Activated CD8-positive, alpha-beta T cell treated with anti-CD3 and anti-CD28 coated beads, Interleukin-2, amount 10 ng/mL, durations not matched to agents 7 days and 5 days (primary cell): Measurements from ENCODE around the gene LCLAT1. TPM values are rescaled to one million over a fixed set of nuclear protein-coding genes. Genes with fewer than 3 reads are reported as not detected.

Experiments used
- ATAC-seq: fragments of 150-1000 bp; cut with Tn5 transposase; one replicate; pipeline ENCODE4 v1.10.0; 2021; ENCODE audit warnings: moderate library complexity
- CTCF ChIA-PET: fragments of 350-600 bp; sonication (Branson Sonifier 250); formaldehyde crosslinking; loops from one replicate; lab custom pipeline; 2021; ENCODE audit warnings: antibody characterized with exemption; lab: Charles Lee
- POLR2A ChIA-PET: fragments of 350-600 bp; sonication (Branson Sonifier 250); formaldehyde crosslinking; loops from one replicate; lab custom pipeline; 2021; ENCODE audit warnings: antibody characterized with exemption; lab: Charles Lee
- DNase-seq: peaks from one replicate; pipeline ENCODE4 v3.0.0-alpha.2; 2020
- H3K27ac Mint-ChIP-seq: one replicate; pipeline ENCODE4 v1.8.0; 2021; ENCODE audit warnings: mild to moderate bottlenecking, mixed read lengths
- H3K27me3 Mint-ChIP-seq: one replicate; pipeline ENCODE4 v1.8.0; 2021; ENCODE audit warnings: low read depth, mixed read lengths
- H3K36me3 Mint-ChIP-seq: one replicate; pipeline ENCODE4 v1.8.0; 2021; ENCODE audit warnings: low read depth, mixed read lengths
- H3K4me1 Mint-ChIP-seq: one replicate; pipeline ENCODE4 v1.8.0; 2021; ENCODE audit warnings: low read depth, mixed read lengths
- H3K4me3 Mint-ChIP-seq: one replicate; pipeline ENCODE4 v1.8.0; 2021; ENCODE audit warnings: mild to moderate bottlenecking, mixed read lengths
- H3K9me3 Mint-ChIP-seq: one replicate; pipeline ENCODE4 v1.8.0; 2022; ENCODE audit warnings: mixed read lengths; ENCODE audit not compliant: insufficient read depth
- total RNA-seq, 2 experiments: library from RNA; stranded (reverse); gene quantifications; one replicate each; pipeline ENCODE4 v1.2.3, GENCODE V29; 2021

The LCLAT1 gene
- total RNA-seq, 2 experiments from 2014 or later, result 25.1 to 25.3 TPM

GRCh38 chr2:30530346-30530745, 83.3 kb downstream of the LCLAT1 start:
- no peak overlapping the region for H3K4me3 Mint-ChIP-seq
- no peaks in the 10 kb centered on the region for H3K27me3 Mint-ChIP-seq
- H3K27ac Mint-ChIP-seq, result no peak overlapping the region
- CTCF ChIA-PET, result no interaction called here
- DNase-seq (no peak), ATAC-seq (no peak)
- POLR2A ChIA-PET, result no interaction called here
- no peaks in the 10 kb centered on the region for H3K4me1 Mint-ChIP-seq
- H3K9me3 Mint-ChIP-seq, result peaks cover 7% of the 10 kb centered on the region
- peaks cover 37% of the 10 kb centered on the region for H3K36me3 Mint-ChIP-seq

DNA sequence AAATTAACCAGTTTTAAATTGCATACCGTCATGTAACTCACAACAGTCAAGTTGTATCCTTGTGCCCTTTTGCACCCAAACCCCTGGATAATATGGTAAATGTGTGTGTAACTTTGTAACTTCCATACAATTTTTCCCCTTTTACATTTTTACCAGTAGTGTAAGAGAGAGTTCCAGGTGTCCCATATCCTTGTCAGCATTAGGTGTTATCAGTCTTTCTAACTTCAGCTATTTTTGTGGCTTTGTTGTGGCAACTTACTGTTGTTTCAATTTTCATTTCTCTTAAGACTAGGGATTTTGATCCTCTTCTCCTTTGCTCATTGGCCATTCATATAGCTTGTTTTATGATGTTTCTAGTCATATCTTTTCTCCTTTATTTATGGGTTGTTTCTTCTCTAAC, 94.6 kb downstream of the LCLAT1 start:
- POLR2A ChIA-PET, result interaction anchor here (0.6 kb wide), 1 partner anchor 1994 kb away, joined by 3 read pairs; no protein-coding TSS in a partner anchor
- H3K4me1 Mint-ChIP-seq, result peaks cover 9% of the 10 kb centered on the region
- H3K9me3 Mint-ChIP-seq, result peaks cover 1% of the 10 kb centered on the region
- no peak overlapping the region for H3K27ac Mint-ChIP-seq
- ATAC-seq (no peak), DNase-seq (no peak)
- H3K36me3 Mint-ChIP-seq, result peaks cover 25% of the 10 kb centered on the region
- no peaks in the 10 kb centered on the region for H3K27me3 Mint-ChIP-seq
- CTCF ChIA-PET, result interaction anchor here (0.6 to 1.0 kb wide), 2 partner anchors 333 to 377 kb away, joined by 3 to 4 read pairs; no protein-coding TSS in a partner anchor
- no peak overlapping the region for H3K4me3 Mint-ChIP-seq

GRCh38 chr2:30545875-30546274, 98.8 kb downstream of the LCLAT1 start:
- no peaks in the 10 kb centered on the region for H3K9me3 Mint-ChIP-seq
- DNase-seq (no peak), ATAC-seq (no peak)
- H3K4me1 Mint-ChIP-seq, result peaks cover 9% of the 10 kb centered on the region
- peaks cover 12% of the 10 kb centered on the region for H3K36me3 Mint-ChIP-seq
- POLR2A ChIA-PET, result no interaction called here
- H3K27me3 Mint-ChIP-seq, result no peaks in the 10 kb centered on the region
- H3K4me3 Mint-ChIP-seq, result no peak overlapping the region
- no peak overlapping the region for H3K27ac Mint-ChIP-seq
- CTCF ChIA-PET, result interaction anchor here (1.3 kb wide), 1 partner anchor 166 kb away, joined by 3 read pairs; no protein-coding TSS in a partner anchor

GRCh38 chr2:30548386-30548785, 101.3 kb downstream of the LCLAT1 start:
- no peak for DNase-seq
- no peaks in the 10 kb centered on the region for H3K4me1 Mint-ChIP-seq
- no peaks in the 10 kb centered on the region for H3K9me3 Mint-ChIP-seq
- H3K36me3 Mint-ChIP-seq, result peaks cover 4% of the 10 kb centered on the region
- CTCF ChIA-PET, result interaction anchor here (0.8 to 1.6 kb wide), 2 partner anchors 163 to 400 kb away, joined by 3 to 5 read pairs; no protein-coding TSS in a partner anchor
- no peak for ATAC-seq
- H3K27me3 Mint-ChIP-seq, result no peaks in the 10 kb centered on the region
- POLR2A ChIA-PET, result no interaction called here
- H3K4me3 Mint-ChIP-seq, result no peak overlapping the region
- no peak overlapping the region for H3K27ac Mint-ChIP-seq

DNA sequence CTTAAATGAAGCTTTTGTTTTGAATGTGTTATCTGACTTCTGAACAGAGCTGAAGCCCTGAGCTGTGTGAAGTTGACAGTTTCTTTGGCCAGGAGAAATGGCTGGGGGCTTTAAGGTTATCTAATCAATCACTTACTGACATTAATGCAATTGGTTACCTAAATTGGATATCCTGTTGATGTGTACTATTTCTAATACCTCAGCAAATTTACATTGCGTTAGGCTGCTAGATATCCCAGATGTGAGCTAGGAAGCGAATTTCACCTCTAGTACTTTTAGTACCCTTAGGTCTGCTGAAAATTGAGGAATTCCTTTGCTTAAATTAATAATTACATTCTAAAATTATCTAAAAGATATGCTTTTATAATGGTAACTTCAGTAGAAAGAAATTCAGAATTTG, 102.0 kb downstream of the LCLAT1 start:
- CTCF ChIA-PET, result interaction anchor here (0.8 to 1.6 kb wide), 2 partner anchors 163 to 401 kb away, joined by 3 to 5 read pairs; no protein-coding TSS in a partner anchor
- Mint-ChIP-seq H3K27me3 (no peaks in the 10 kb centered on the region), H3K4me1 (no peaks in the 10 kb centered on the region), H3K36me3 (peaks cover 4% of the 10 kb centered on the region), H3K27ac (no peak overlapping the region), H3K9me3 (no peaks in the 10 kb centered on the region), H3K4me3 (no peak overlapping the region)
- ATAC-seq (no peak), DNase-seq (no peak)
- POLR2A ChIA-PET, result no interaction called here

DNA sequence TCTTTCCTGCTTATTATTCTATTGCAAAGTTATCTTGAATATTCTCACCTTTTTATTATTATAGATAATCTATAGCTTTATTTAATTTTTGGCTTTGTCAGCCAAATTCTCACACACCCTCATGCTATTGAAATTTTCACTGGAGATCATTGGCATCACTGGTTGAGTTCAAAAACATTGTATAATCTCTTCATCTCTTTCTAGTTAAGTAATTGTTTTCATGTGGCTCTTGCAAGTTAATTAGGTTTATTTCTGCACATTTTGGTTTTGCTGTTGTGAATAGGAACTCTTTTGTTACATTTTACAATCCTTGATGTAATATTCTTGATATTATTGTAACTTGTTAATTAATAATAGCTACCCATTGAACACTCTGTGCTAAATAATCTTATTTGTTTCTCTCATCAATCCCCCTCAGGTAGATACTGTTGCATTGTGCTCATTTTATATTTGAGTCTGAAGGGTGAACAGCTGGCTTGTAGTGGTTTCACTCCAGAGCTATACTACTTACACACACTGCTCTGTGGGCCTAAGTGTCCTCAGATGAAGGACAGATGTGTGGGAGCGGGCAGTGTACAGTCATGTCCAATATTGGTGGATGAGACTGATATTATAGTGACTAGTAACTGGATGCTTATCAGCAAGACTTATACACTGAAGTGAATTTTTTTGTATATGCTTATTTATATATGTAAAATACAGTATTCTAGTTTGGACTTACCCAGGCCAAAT, 112.7 kb downstream of the LCLAT1 start:
- DNase-seq (no peak), ATAC-seq (no peak)
- H3K36me3 Mint-ChIP-seq, result peaks cover 13% of the 10 kb centered on the region
- H3K27me3 Mint-ChIP-seq, result no peaks in the 10 kb centered on the region
- H3K4me3 Mint-ChIP-seq, result no peak overlapping the region
- ChIA-PET POLR2A (interaction anchor here (1.2 kb wide), 1 partner anchor 332 kb away, joined by 4 read pairs; no protein-coding TSS in a partner anchor), CTCF (no interaction called here)
- no peaks in the 10 kb centered on the region for H3K4me1 Mint-ChIP-seq
- no peak overlapping the region for H3K27ac Mint-ChIP-seq
- no peaks in the 10 kb centered on the region for H3K9me3 Mint-ChIP-seq

- DNase-seq, result no peak
- ChIA-PET CTCF (interaction anchor here (0.8 kb wide), 1 partner anchor 18 kb away, joined by 3 read pairs; no protein-coding TSS in a partner anchor), POLR2A (no interaction called here)
- no peaks in the 10 kb centered on the region for H3K9me3 Mint-ChIP-seq
- no peak overlapping the region for H3K4me3 Mint-ChIP-seq
- ATAC-seq, result no peak
- H3K36me3 Mint-ChIP-seq, result peaks cover 13% of the 10 kb centered on the region
- H3K27ac Mint-ChIP-seq, result no peak overlapping the region
- H3K4me1 Mint-ChIP-seq, result no peaks in the 10 kb centered on the region
- no peaks in the 10 kb centered on the region for H3K27me3 Mint-ChIP-seq
Measured at GRCh38 chr2:30561349-30561748, 114.3 kb downstream of the LCLAT1 start.

DNA sequence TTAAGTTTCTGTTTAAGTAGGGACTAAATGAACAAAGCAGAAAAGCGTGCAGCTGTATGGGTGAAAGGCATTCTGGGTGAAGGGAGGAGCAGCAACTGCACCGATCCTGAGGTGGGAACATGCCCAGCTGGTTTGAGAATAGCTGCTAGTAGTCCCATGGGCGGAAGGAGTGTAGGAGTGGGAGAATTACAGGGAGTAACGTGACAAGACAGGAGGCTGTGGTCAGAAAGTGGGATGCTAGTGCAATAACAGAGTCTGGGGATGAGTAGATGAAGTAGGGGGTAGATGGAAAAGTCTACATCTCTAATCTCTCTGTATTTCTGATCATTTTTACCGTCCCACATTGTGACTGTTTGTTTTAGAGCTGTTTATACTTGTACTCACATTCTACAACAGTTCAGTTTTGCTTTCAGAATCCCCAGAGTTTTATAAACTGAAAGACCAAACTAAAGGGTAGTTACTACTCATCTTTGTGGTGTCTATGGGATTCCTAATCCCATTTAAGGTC, 118.9 kb downstream of the LCLAT1 start:
- Mint-ChIP-seq H3K27ac (no peak overlapping the region), H3K4me3 (no peak overlapping the region), H3K4me1 (no peaks in the 10 kb centered on the region), H3K36me3 (peaks cover 15% of the 10 kb centered on the region), H3K9me3 (no peaks in the 10 kb centered on the region), H3K27me3 (no peaks in the 10 kb centered on the region)
- DNase-seq (no peak), ATAC-seq (no peak)
- ChIA-PET CTCF (no interaction called here), POLR2A (no interaction called here)

DNA sequence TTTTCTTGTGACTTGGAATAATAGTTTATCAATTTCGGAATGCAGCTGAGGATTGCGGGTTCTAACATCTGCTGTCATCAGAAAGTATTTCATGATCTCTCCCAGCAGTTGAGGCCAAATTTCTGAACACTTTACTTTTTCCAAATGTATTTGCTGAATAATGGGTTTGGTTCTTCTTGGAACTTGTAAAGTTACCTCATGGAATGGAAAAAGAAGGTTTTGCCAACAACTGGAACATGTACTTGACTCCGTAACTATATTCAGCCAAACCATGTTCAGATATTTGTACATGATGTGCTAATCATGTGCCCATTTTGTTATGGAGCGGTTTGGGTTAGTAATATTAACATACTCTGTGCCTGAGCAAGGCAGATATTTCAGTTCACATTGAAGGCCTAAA, 119.6 kb downstream of the LCLAT1 start:
- peaks cover 15% of the 10 kb centered on the region for H3K36me3 Mint-ChIP-seq
- POLR2A ChIA-PET, result no interaction called here
- no peak overlapping the region for H3K27ac Mint-ChIP-seq
- no peaks in the 10 kb centered on the region for H3K9me3 Mint-ChIP-seq
- CTCF ChIA-PET, result no interaction called here
- no peaks in the 10 kb centered on the region for H3K27me3 Mint-ChIP-seq
- ATAC-seq (no peak), DNase-seq (no peak)
- H3K4me1 Mint-ChIP-seq, result no peaks in the 10 kb centered on the region
- no peak overlapping the region for H3K4me3 Mint-ChIP-seq

DNA sequence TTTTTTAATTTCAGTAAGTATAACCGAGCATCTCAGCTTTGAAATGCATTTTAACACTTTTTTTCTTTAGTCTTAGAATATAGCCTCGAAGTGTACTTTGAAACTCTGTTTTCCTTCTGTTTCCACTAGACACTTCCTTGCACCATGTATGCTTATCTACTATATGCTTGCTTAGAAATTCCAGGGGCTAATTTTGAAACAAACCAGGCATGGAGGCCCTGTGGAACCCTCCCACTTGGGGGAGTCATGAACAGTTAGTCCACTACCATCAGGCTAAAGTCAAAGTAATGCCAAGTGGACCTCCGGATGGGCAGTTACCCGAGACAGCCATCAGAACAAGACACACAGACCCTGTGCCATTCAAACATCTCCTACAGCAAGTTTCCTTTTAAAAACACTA, 120.3 kb downstream of the LCLAT1 start:
- POLR2A ChIA-PET, result no interaction called here
- no peak for DNase-seq
- ATAC-seq, result no peak
- H3K4me1 Mint-ChIP-seq, result no peaks in the 10 kb centered on the region
- H3K27ac Mint-ChIP-seq, result no peak overlapping the region
- no peak overlapping the region for H3K4me3 Mint-ChIP-seq
- no peaks in the 10 kb centered on the region for H3K9me3 Mint-ChIP-seq
- CTCF ChIA-PET, result no interaction called here
- no peaks in the 10 kb centered on the region for H3K27me3 Mint-ChIP-seq
- H3K36me3 Mint-ChIP-seq, result peaks cover 16% of the 10 kb centered on the region

DNA sequence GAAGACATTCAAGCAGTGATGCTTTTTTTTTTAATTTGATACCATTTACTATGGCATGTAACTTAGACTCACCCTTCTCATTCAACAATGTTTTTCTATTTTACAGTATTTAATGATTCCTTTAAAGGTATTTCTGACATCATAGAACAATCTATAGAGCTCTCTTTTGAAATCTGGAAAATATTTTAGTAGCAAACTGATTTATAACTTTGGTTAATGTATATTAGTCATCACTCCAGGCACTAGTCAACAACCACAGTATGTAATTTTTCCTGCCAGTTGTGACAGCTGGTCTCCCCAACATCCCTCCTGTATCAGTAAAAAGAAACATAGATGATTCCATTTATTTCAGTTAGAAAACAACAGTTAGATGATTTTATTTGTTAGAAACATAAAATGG, 122.9 kb downstream of the LCLAT1 start:
- Mint-ChIP-seq H3K27me3 (no peaks in the 10 kb centered on the region), H3K4me1 (no peaks in the 10 kb centered on the region), H3K27ac (no peak overlapping the region), H3K9me3 (no peaks in the 10 kb centered on the region), H3K4me3 (no peak overlapping the region), H3K36me3 (peaks cover 8% of the 10 kb centered on the region)
- ChIA-PET CTCF (no interaction called here), POLR2A (no interaction called here)
- no peak for DNase-seq
- ATAC-seq, result no peak

- DNase-seq (no peak), ATAC-seq (no peak)
- H3K27me3 Mint-ChIP-seq, result no peaks in the 10 kb centered on the region
- CTCF ChIA-PET, result no interaction called here
- H3K4me3 Mint-ChIP-seq, result no peak overlapping the region
- no peak overlapping the region for H3K27ac Mint-ChIP-seq
- no peaks in the 10 kb centered on the region for H3K9me3 Mint-ChIP-seq
- H3K4me1 Mint-ChIP-seq, result no peaks in the 10 kb centered on the region
- POLR2A ChIA-PET, result no interaction called here
- H3K36me3 Mint-ChIP-seq, result peaks cover 3% of the 10 kb centered on the region
Measured at GRCh38 chr2:30577151-30577550, 130.1 kb downstream of the LCLAT1 start.
